ENCODE data around the gene NEDD8.

Gene NEDD8

GRCh38 chr14:24237463-24237955, 5.3 kb upstream of the NEDD8 start:
- H3K4me1 ChIP-seq (ENCODE audit: low read depth, poor library complexity, severe bottlenecking), result peaks cover 20% of the 10 kb centered on the region
- no peak overlapping the region for H3K27ac ChIP-seq
- no peak overlapping the region for H2AFZ ChIP-seq (ENCODE audit: low read depth)
- H3K27me3 ChIP-seq (ENCODE audit: insufficient read depth, low read depth), result no peaks in the 10 kb centered on the region
- H3K9ac ChIP-seq, result no peak overlapping the region
- H3K4me2 ChIP-seq, result no peak overlapping the region
- TF ChIP-seq CTCF (conservative IDR thresholded peaks at IDR 0.05; ENCODE audit: low read depth, low read length), result no peak
- no peak overlapping the region for H3K4me3 ChIP-seq (IDR thresholded peaks at IDR 0.05; ENCODE audit: insufficient read depth, low read depth, low read length)
- H4K20me1 ChIP-seq (ENCODE audit: insufficient read depth), result no peaks in the 10 kb centered on the region
- no peaks in the 10 kb centered on the region for H3K36me3 ChIP-seq (ENCODE audit: insufficient read depth)
- H3K79me2 ChIP-seq (ENCODE audit: insufficient read depth, low read depth), result no peaks in the 10 kb centered on the region

DNA sequence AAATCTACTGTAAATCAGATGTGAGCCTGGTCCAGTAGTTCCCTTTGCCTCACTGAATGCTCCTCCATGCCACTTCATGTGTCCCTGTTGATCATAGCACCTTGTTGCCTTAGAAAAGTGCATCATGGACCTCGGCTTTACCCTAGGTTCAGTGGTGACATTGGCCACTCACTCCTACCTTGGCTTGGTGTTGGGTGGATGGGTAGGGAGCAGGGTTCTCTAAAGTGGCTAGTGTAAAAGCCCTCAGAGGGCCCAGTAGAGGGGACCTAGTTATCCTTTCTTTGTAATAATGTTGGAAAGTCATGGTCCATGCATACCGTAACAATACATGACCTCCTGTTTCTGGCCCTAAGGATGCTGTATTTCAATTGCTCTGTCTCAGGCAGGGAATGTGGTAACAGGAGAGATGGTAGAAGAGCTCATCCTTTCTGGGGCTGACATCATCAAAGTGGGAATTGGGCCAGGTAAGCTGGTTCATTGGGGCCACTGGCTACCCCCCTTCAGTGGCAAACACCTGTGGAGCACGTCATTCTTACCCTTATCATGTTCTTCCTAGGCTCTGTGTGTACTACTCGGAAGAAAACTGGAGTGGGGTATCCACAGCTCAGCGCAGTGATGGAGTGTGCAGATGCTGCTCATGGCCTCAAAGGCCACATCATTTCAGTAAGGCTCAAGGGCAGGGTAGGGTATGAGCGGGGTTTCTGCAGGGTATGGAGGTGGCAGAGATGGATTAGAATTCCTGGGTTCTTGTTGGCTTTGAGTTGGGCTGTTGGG, 4.7 kb upstream of the NEDD8 start:
- TF ChIP-seq CTCF (conservative IDR thresholded peaks at IDR 0.05; ENCODE audit: low read depth, low read length), result no peak
- Histone ChIP-seq H3K79me2 (ENCODE audit: insufficient read depth, low read depth) (no peaks in the 10 kb centered on the region), H3K9ac (no peak overlapping the region), H3K4me2 (no peak overlapping the region), H4K20me1 (ENCODE audit: insufficient read depth) (no peaks in the 10 kb centered on the region), H3K4me1 (ENCODE audit: low read depth, poor library complexity, severe bottlenecking) (peaks cover 20% of the 10 kb centered on the region), H2AFZ (ENCODE audit: low read depth) (no peak overlapping the region), H3K36me3 (ENCODE audit: insufficient read depth) (no peaks in the 10 kb centered on the region), H3K27ac (no peak overlapping the region), H3K4me3 (IDR thresholded peaks at IDR 0.05; ENCODE audit: insufficient read depth, low read depth, low read length) (no peak overlapping the region), H3K27me3 (ENCODE audit: insufficient read depth, low read depth) (no peaks in the 10 kb centered on the region)

DNA sequence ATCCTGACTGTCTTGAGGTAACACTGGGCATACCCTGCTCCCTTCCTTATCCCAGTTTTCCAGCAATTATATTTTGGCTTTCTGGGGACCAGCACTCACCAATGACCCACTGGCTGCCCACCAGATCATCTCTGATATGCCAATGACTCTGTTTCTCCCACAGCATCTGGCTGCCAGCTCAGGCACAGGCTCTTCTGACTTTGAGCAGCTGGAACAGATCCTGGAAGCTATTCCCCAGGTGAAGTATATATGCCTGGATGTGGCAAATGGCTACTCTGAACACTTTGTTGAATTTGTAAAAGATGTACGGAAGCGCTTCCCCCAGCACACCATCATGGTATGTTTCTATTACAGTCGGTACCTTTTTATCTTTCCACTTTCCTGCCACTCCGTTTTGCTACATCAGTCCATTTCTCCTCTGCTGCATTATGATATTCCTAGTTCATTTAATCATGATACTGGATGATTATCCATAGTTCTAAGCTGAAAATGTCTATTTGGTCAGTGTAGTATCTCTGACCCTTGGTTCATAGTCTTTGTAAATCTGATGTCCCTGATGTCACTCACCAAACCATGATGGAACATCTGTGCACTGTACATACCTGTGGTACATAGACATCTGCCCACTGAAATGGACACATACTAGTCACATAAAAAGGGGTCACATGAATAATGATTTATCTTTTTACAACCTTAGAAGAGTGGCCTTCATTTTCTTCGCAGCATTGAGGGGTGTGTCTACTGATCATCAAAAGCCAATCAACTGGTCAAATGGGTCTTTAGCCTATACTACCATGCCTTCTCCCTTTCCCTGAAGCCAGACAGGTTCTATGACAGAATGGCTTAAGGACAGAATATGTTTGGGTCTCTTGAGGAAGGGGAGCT, 3.9 kb upstream of the NEDD8 start:
- Histone ChIP-seq H3K79me2 (ENCODE audit: insufficient read depth, low read depth) (peaks cover 7% of the 10 kb centered on the region; the same call in 1 of the 2 replicates), H4K20me1 (ENCODE audit: insufficient read depth) (no peaks in the 10 kb centered on the region), H3K4me1 (ENCODE audit: low read depth, poor library complexity, severe bottlenecking) (peaks cover 14% of the 10 kb centered on the region), H3K9ac (no peak overlapping the region), H3K27me3 (ENCODE audit: insufficient read depth, low read depth) (no peaks in the 10 kb centered on the region), H3K27ac (no peak overlapping the region), H3K4me2 (no peak overlapping the region), H3K36me3 (ENCODE audit: insufficient read depth) (no peaks in the 10 kb centered on the region), H2AFZ (ENCODE audit: low read depth) (no peak overlapping the region), H3K4me3 (IDR thresholded peaks at IDR 0.05; ENCODE audit: insufficient read depth, low read depth, low read length) (no peak overlapping the region)
- TF ChIP-seq CTCF (conservative IDR thresholded peaks at IDR 0.05; ENCODE audit: low read depth, low read length), result no peak

- H3K4me3 ChIP-seq (IDR thresholded peaks at IDR 0.05; ENCODE audit: insufficient read depth, low read depth, low read length), result no peak overlapping the region
- H4K20me1 ChIP-seq (ENCODE audit: insufficient read depth), result no peaks in the 10 kb centered on the region
- H3K9ac ChIP-seq, result no peak overlapping the region
- no peaks in the 10 kb centered on the region for H3K36me3 ChIP-seq (ENCODE audit: insufficient read depth)
- H3K79me2 ChIP-seq (ENCODE audit: insufficient read depth, low read depth), result peaks cover 8% of the 10 kb centered on the region; the same call in 1 of the 2 replicates
- H3K4me1 ChIP-seq (ENCODE audit: low read depth, poor library complexity, severe bottlenecking), result peaks cover 14% of the 10 kb centered on the region
- H3K4me2 ChIP-seq, result no peak overlapping the region
- H2AFZ ChIP-seq (ENCODE audit: low read depth), result no peak overlapping the region
- no peak overlapping the region for H3K27ac ChIP-seq
- H3K27me3 ChIP-seq (ENCODE audit: insufficient read depth, low read depth), result no peaks in the 10 kb centered on the region
- no peak for TF ChIP-seq CTCF (conservative IDR thresholded peaks at IDR 0.05; ENCODE audit: low read depth, low read length)
Observed at GRCh38 chr14:24234095-24235005, 2.2 kb upstream of the NEDD8 start.
